NCI-H2227 (cell line): ENCODE measurements around the gene PRKCE.

Experiments used
- DNase-seq: peaks from one replicate; lab custom pipeline; 2025; ENCODE audit not compliant: unreplicated experiment; lab: John Stamatoyannopoulos, UW

Gene PRKCE

GRCh38 chr2:46006473-46007025 lies 355.1 kb downstream of the PRKCE start:
- no peak for DNase-seq

- no peak for DNase-seq
Observed at GRCh38 chr2:46007412-46007811, 355.9 kb downstream of the PRKCE start.

GRCh38 chr2:46008091-46008870 lies 356.8 kb downstream of the PRKCE start:
- no peak for DNase-seq

- no peak for DNase-seq
Observed at GRCh38 chr2:46009315-46009714, 357.8 kb downstream of the PRKCE start.

GRCh38 chr2:46009772-46010171 lies 358.3 kb downstream of the PRKCE start:
- no peak for DNase-seq

GRCh38 chr2:46010223-46010924 lies 358.9 kb downstream of the PRKCE start:
- DNase-seq: no peak

- DNase-seq: peak; percentile 39
Observed at GRCh38 chr2:46010925-46011490, 359.5 kb downstream of the PRKCE start.

- no peak for DNase-seq
Observed at GRCh38 chr2:46012618-46013240, 361.3 kb downstream of the PRKCE start.

- no peak for DNase-seq
Observed at GRCh38 chr2:46013726-46014125, 362.3 kb downstream of the PRKCE start.

GRCh38 chr2:46014911-46015654 lies 363.6 kb downstream of the PRKCE start:
- no peak for DNase-seq

GRCh38 chr2:46015671-46016070 lies 364.2 kb downstream of the PRKCE start:
- DNase-seq: no peak

GRCh38 chr2:46016091-46016490 lies 364.6 kb downstream of the PRKCE start:
- DNase-seq: no peak

GRCh38 chr2:46018773-46019591 lies 367.5 kb downstream of the PRKCE start:
- no peak for DNase-seq

- DNase-seq: no peak
Observed at GRCh38 chr2:46020416-46020815, 368.9 kb downstream of the PRKCE start.

GRCh38 chr2:46023165-46023854 lies 371.8 kb downstream of the PRKCE start:
- DNase-seq: no peak

- DNase-seq: no peak
Observed at GRCh38 chr2:46024146-46024779, 372.8 kb downstream of the PRKCE start.

GRCh38 chr2:46025081-46025480 lies 373.6 kb downstream of the PRKCE start:
- no peak for DNase-seq

GRCh38 chr2:46025676-46026075 lies 374.2 kb downstream of the PRKCE start:
- DNase-seq: no peak

- no peak for DNase-seq
Observed at GRCh38 chr2:46026431-46026830, 375.0 kb downstream of the PRKCE start.
